HCT116 (cell line): ENCODE measurements around the gene SYT7. TPM values are rescaled to one million over a fixed set of nuclear protein-coding genes. Genes with fewer than 3 reads are reported as not detected.

Source experiments
- ATAC-seq: fragments of 200-7000 bp; cut with Tn5 transposase; 2 replicates; pipeline ENCODE4 v1.9.1; 2020; ENCODE audit warnings: mild to moderate bottlenecking, moderate library complexity
- BruUV-seq: library from RNA; stranded (reverse); fragments of 400-500 nt; replicated peaks from 2 replicates; lab custom pipeline; 2021; lab: Mats Ljungman, UMichigan
- CTCF ChIA-PET: fragments of 300-600 bp; sonication (Branson Sonifier 250); formaldehyde crosslinking; loops from one replicate; lab custom pipeline; 2021; ENCODE audit warnings: antibody characterized with exemption; lab: Charles Lee
- POLR2A ChIA-PET: fragments of 300-600, 350-600 bp; sonication (Branson Sonifier 250); formaldehyde crosslinking; loops from one replicate; lab custom pipeline; 2021; ENCODE audit warnings: antibody characterized with exemption; lab: Charles Lee
- RAD21 ChIA-PET, 2 experiments: fragments of 300-600 bp; sonication (Branson Sonifier 250); formaldehyde crosslinking; loops; one replicate each; lab custom pipeline; 2023; ENCODE audit warnings: low total read pairs in 2 of 2; ENCODE audit not compliant: uncharacterized antibody in 2 of 2, unreplicated experiment in 2 of 2, low non-redundant PET in 1 of 2; lab: Charles Lee
- DNase-seq: peaks from one replicate; pipeline ENCODE4 v3.0.0-alpha.2; 2010; ENCODE audit warnings: low read depth, low spot score
- H2AFZ ChIP-seq: fragments of 200-600 bp; shearing (Covaris generic), sonication (generic); 2 replicates; pipeline ENCODE4 v1.6.1; 2017; ENCODE audit warnings: low read depth, mixed run types, mixed read lengths, antibody characterized with exemption, low read length; ENCODE audit not compliant: poor library complexity, severe bottlenecking
- H3K27ac ChIP-seq: 2 replicates; pipeline ENCODE4 v1.5.1; 2012; ENCODE audit warnings: low read depth, low read length
- H3K27me3 ChIP-seq: fragments of 200-600 bp; sonication (generic); 2 replicates; pipeline ENCODE4 v1.6.1; 2016; ENCODE audit warnings: mixed run types, low read length, mixed read lengths; ENCODE audit not compliant: insufficient read depth
- H3K36me3 ChIP-seq, 2 experiments: fragments of 200-500 bp in 1 of 2; fragments of 200-600 bp in 1 of 2; sonication (Bioruptor generic) in 1 of 2; sonication (generic) in 1 of 2; 2 replicates each; pipeline versions ENCODE4 v1.5.1 to v1.6.1; 2014 to 2016; ENCODE audit warnings: low read length in 2 of 2, inconsistent platforms in 1 of 2, mixed read lengths in 1 of 2, mixed run types in 1 of 2; ENCODE audit not compliant: insufficient read depth in 2 of 2, control insufficient read depth in 1 of 2
- H3K4me1 ChIP-seq, 2 experiments: fragments of 200-600 bp in 1 of 2; sonication (generic) in 1 of 2; 2 replicates each; pipeline versions ENCODE4 v1.5.1 to v1.6.1; 2012 to 2017; ENCODE audit warnings: low read length in 2 of 2, inconsistent platforms in 1 of 2, mild to moderate bottlenecking in 1 of 2, mixed read lengths in 1 of 2, mixed run types in 1 of 2, moderate library complexity in 1 of 2; ENCODE audit not compliant: insufficient read depth in 2 of 2, control insufficient read depth in 1 of 2
- H3K4me2 ChIP-seq: fragments of 200-600 bp; sonication (generic); 2 replicates; pipeline ENCODE4 v1.6.1; 2017; ENCODE audit warnings: mixed run types, low read length, mixed read lengths
- H3K4me3 ChIP-seq, 2 experiments: fragments of 200-600 bp in 1 of 2; sonication (generic) in 1 of 2; replicated peaks in 1 of 2; 2 replicates each; pipeline ENCODE4 v1.5.1; 2011 to 2016; ENCODE audit warnings: low read length in 2 of 2, control low read depth in 1 of 2, low read depth in 1 of 2, mild to moderate bottlenecking in 1 of 2, mixed read lengths in 1 of 2, mixed run types in 1 of 2
- H3K79me2 ChIP-seq: fragments of 200-600 bp; sonication (generic); 2 replicates; pipeline ENCODE4 v1.6.1; 2017; ENCODE audit warnings: mild to moderate bottlenecking, mixed run types, low read length, moderate library complexity, mixed read lengths; ENCODE audit not compliant: insufficient read depth
- H3K9ac ChIP-seq: fragments of 200-600 bp; sonication (generic); 2 replicates; pipeline ENCODE4 v1.6.1; 2016; ENCODE audit warnings: low read length, mixed read lengths
- H3K9me2 ChIP-seq: fragments of 200-600 bp; sonication (generic), shearing (Covaris generic); 2 replicates; pipeline ENCODE4 v1.6.1; 2017; ENCODE audit warnings: mixed run types, mild to moderate bottlenecking, moderate library complexity; ENCODE audit not compliant: insufficient read depth
- H3K9me3 ChIP-seq, 2 experiments: fragments of 200-500 bp in 1 of 2; fragments of 200-600 bp in 1 of 2; sonication (Bioruptor generic) in 1 of 2; sonication (generic) in 1 of 2; 2 replicates each; pipeline ENCODE4 v1.6.1; 2014 to 2017; ENCODE audit warnings: low read length in 2 of 2, mixed read lengths in 2 of 2, inconsistent platforms in 1 of 2, low read depth in 1 of 2, mild to moderate bottlenecking in 1 of 2, mixed run types in 1 of 2, moderate library complexity in 1 of 2; ENCODE audit not compliant: control insufficient read depth in 1 of 2, insufficient read depth in 1 of 2
- H4K20me1 ChIP-seq: fragments of 200-600 bp; sonication (generic), shearing (Covaris generic); 2 replicates; pipeline ENCODE4 v1.6.1; 2017; ENCODE audit warnings: mixed run types, mild to moderate bottlenecking, moderate library complexity; ENCODE audit not compliant: insufficient read depth
- ELF1 ChIP-seq: IDR thresholded peaks from 2 replicates; pipeline ENCODE4 v1.6.1; 2012; ENCODE audit warnings: low read depth, borderline replicate concordance
- FOSL1 ChIP-seq: IDR thresholded peaks from 2 replicates; pipeline ENCODE4 v1.6.1; 2012; ENCODE audit warnings: low read depth
- JUND ChIP-seq: IDR thresholded peaks from 2 replicates; pipeline ENCODE4 v1.6.1; 2012
- MAX ChIP-seq: IDR thresholded peaks from 2 replicates; pipeline ENCODE4 v1.6.1; 2012
- POLR2AphosphoS5 ChIP-seq: IDR thresholded peaks from 2 replicates; pipeline ENCODE4 v1.6.1; 2011; ENCODE audit warnings: mild to moderate bottlenecking, low read depth, low read length, moderate library complexity
- RAD21 ChIP-seq: IDR thresholded peaks from 2 replicates; pipeline ENCODE4 v1.6.1; 2012; ENCODE audit warnings: low read depth, mild to moderate bottlenecking
- SIN3A ChIP-seq: IDR thresholded peaks from 2 replicates; pipeline ENCODE4 v1.6.1; 2012; ENCODE audit warnings: low read depth
- SP1 ChIP-seq: IDR thresholded peaks from 2 replicates; pipeline ENCODE4 v1.6.1; 2012; ENCODE audit warnings: low read depth
- SRF ChIP-seq: IDR thresholded peaks from 2 replicates; pipeline ENCODE4 v1.6.1; 2012; ENCODE audit warnings: low read depth
- TCF7L2 ChIP-seq: IDR thresholded peaks from 2 replicates; pipeline ENCODE4 v1.7.0; 2011; ENCODE audit warnings: borderline replicate concordance, inconsistent platforms; ENCODE audit not compliant: insufficient read depth, insufficient read length; ENCODE audit errors: extremely low read depth
- YY1 ChIP-seq: IDR thresholded peaks from 2 replicates; pipeline ENCODE4 v1.6.1; 2011; ENCODE audit warnings: low read length, low read depth, moderate library complexity, mild to moderate bottlenecking; ENCODE audit not compliant: insufficient replicate concordance; ENCODE audit errors: extremely low read depth
- ZFX ChIP-seq: fragments of 450-650 bp; IDR thresholded peaks from 2 replicates; pipeline ENCODE4 v1.6.1; 2017
- intact Hi-C: fragments of 100-400 bp; cut with micrococcal nuclease; formaldehyde crosslinking; loops from 2 replicates; pipeline ENCODE4 v1.10.0; 2022
- total RNA-seq: library from RNA; stranded (reverse); gene quantifications from one replicate; pipeline ENCODE4 v1.2.1, GENCODE V29; 2021; ENCODE audit not compliant: unreplicated experiment
- TF ChIP-seq, protein P1 (sequence below): IDR thresholded peaks from 2 replicates; pipeline ENCODE4 v1.6.1; 2011; ENCODE audit warnings: mild to moderate bottlenecking, low read length, moderate library complexity; ENCODE audit not compliant: insufficient replicate concordance; ENCODE audit errors: extremely low read depth
- TF ChIP-seq, protein P2 (sequence below): IDR thresholded peaks from 2 replicates; pipeline ENCODE4 v1.6.1; 2012; ENCODE audit warnings: low read depth
- TF ChIP-seq, protein P3 (sequence below): IDR thresholded peaks from 2 replicates; pipeline ENCODE4 v1.6.1; 2012

SYT7 gene
- total RNA-seq, 1 experiment from 2014 or later = 27.4 TPM

DNA sequence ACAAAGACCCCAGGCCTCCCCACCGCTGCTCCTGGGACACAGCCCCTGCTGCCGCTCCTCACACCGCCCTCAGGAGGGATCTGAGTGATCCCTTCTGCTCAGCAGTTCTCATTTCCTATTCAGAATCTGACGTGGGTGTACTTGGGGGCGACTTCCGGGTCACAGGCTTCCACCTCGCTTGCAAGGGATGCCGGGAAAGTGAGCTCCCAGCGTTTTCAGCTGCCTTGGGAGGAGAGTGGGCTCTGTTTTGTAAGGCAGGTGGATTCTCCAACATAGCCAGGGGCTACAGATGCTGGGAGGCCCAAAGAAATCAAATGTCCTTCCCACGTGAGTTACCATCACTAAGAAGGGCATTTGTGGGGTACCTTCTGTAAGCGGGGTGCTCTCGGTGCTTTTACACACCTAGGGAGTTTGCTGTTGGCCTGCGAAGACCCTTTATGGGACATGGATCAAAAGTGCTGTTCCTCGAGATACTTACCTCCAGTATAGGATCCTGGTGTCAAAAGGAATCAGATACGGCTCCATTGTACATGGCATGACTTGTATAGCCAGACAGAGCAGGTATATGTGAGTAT, 82.0 kb downstream of the SYT7 start:
- Histone ChIP-seq H3K4me3 (no peak overlapping the region), H3K4me2 (no peak overlapping the region), H3K9me2 (no peaks in the 10 kb centered on the region), H3K9ac (no peak overlapping the region), H3K36me3 (no peaks in the 10 kb centered on the region), H3K4me1 (no peaks in the 10 kb centered on the region), H3K79me2 (no peaks in the 10 kb centered on the region), H3K27me3 (no peaks in the 10 kb centered on the region), H3K27ac (no peak overlapping the region), H3K9me3 (no peaks in the 10 kb centered on the region), H4K20me1 (no peaks in the 10 kb centered on the region), H2AFZ (no peak overlapping the region)
- BruUV-seq = no TSS peak
- ChIA-PET POLR2A (no interaction called here), CTCF (interaction anchor here (1.2 kb wide), 1 partner anchor 16 kb away, joined by 3 read pairs; no protein-coding TSS in a partner anchor), RAD21 (no interaction called here)
- intact Hi-C loops = no loop called here
- DNase-seq = no peak
- ATAC-seq = no peak
- TF ChIP-seq JUND (no peak), SIN3A (no peak), ZFX (no peak), YY1 (no peak), FOSL1 (no peak), ELF1 (no peak), SP1 (no peak), POLR2AphosphoS5 (no peak), SRF (no peak), RAD21 (no peak), TCF7L2 (no peak), MAX (no peak)
- TF ChIP-seq, protein P1, sequence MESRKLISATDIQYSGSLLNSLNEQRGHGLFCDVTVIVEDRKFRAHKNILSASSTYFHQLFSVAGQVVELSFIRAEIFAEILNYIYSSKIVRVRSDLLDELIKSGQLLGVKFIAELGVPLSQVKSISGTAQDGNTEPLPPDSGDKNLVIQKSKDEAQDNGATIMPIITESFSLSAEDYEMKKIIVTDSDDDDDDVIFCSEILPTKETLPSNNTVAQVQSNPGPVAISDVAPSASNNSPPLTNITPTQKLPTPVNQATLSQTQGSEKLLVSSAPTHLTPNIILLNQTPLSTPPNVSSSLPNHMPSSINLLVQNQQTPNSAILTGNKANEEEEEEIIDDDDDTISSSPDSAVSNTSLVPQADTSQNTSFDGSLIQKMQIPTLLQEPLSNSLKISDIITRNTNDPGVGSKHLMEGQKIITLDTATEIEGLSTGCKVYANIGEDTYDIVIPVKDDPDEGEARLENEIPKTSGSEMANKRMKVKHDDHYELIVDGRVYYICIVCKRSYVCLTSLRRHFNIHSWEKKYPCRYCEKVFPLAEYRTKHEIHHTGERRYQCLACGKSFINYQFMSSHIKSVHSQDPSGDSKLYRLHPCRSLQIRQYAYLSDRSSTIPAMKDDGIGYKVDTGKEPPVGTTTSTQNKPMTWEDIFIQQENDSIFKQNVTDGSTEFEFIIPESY = no peak
- TF ChIP-seq, protein P2, sequence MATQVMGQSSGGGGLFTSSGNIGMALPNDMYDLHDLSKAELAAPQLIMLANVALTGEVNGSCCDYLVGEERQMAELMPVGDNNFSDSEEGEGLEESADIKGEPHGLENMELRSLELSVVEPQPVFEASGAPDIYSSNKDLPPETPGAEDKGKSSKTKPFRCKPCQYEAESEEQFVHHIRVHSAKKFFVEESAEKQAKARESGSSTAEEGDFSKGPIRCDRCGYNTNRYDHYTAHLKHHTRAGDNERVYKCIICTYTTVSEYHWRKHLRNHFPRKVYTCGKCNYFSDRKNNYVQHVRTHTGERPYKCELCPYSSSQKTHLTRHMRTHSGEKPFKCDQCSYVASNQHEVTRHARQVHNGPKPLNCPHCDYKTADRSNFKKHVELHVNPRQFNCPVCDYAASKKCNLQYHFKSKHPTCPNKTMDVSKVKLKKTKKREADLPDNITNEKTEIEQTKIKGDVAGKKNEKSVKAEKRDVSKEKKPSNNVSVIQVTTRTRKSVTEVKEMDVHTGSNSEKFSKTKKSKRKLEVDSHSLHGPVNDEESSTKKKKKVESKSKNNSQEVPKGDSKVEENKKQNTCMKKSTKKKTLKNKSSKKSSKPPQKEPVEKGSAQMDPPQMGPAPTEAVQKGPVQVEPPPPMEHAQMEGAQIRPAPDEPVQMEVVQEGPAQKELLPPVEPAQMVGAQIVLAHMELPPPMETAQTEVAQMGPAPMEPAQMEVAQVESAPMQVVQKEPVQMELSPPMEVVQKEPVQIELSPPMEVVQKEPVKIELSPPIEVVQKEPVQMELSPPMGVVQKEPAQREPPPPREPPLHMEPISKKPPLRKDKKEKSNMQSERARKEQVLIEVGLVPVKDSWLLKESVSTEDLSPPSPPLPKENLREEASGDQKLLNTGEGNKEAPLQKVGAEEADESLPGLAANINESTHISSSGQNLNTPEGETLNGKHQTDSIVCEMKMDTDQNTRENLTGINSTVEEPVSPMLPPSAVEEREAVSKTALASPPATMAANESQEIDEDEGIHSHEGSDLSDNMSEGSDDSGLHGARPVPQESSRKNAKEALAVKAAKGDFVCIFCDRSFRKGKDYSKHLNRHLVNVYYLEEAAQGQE = no peak
- TF ChIP-seq, protein P3, sequence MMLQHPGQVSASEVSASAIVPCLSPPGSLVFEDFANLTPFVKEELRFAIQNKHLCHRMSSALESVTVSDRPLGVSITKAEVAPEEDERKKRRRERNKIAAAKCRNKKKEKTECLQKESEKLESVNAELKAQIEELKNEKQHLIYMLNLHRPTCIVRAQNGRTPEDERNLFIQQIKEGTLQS = no peak
